ENCODE measurements around the gene PODNL1.

DNA sequence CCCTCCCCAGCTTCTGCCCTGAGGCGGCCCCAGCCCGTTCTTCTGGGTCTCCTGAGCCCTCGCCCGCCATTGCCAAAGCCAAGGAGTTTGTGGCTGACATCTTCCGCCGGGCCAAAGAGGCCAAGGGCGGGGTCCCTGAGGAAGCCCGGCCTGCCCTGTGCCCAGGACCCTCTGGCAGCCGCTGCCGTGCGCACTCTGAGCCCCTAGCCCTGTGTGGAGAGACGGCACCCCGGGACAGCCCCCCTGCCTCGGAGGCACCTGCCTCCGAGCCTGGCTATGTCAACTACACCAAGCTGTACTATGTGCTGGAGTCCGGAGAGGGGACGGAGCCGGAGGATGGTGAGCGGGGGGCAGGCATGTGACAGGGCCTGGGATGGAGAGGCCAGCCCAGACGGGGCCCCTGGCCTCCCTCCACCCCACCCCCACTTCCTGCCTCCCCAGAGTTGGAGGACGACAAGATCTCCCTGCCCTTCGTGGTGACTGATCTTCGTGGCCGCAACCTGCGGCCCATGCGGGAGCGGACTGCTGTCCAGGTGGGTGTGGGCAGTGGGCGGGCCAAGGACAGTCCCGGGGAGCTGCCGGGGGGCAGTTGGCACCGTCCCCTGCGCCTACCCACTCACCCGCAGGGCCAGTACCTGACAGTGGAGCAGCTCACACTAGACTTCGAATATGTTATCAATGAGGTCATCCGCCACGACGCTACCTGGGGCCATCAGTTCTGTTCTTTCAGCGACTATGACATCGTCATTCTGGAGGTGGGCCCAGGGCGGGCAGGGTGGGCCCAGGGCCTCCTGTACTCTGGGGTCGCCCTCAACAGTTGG lies 21.1 kb upstream of the PODNL1 start:
- TF ChIP-seq CTCF (IDR thresholded peaks at IDR 0.05; ENCODE audit: low read depth, low read length, poor library complexity, severe bottlenecking) (no peak), EZH2phosphoT487 (IDR thresholded peaks at IDR 0.05; ENCODE audit: borderline replicate concordance, low read length) (no peak)
